GM12875 (cell line): ENCODE measurements around the gene RBM47.
"Not testable (repeated sequence)": the region's sequence is repeated elsewhere in the genome, so short reads cannot be mapped to it uniquely, and the experiment has no call there.

Experiments used
- H3K4me3 ChIP-seq: one replicate; pipeline ENCODE4 v1.5.1; 2011; ENCODE audit warnings: low read depth, low read length, control low read depth
- TF ChIP-seq, protein P1 (sequence below): IDR thresholded peaks from 2 replicates; pipeline ENCODE4 v1.5.1; 2011; ENCODE audit warnings: low read depth, mild to moderate bottlenecking, control low read depth, inconsistent platforms, low read length, moderate library complexity, borderline replicate concordance; ENCODE audit not compliant: insufficient read depth

RBM47 gene

DNA sequence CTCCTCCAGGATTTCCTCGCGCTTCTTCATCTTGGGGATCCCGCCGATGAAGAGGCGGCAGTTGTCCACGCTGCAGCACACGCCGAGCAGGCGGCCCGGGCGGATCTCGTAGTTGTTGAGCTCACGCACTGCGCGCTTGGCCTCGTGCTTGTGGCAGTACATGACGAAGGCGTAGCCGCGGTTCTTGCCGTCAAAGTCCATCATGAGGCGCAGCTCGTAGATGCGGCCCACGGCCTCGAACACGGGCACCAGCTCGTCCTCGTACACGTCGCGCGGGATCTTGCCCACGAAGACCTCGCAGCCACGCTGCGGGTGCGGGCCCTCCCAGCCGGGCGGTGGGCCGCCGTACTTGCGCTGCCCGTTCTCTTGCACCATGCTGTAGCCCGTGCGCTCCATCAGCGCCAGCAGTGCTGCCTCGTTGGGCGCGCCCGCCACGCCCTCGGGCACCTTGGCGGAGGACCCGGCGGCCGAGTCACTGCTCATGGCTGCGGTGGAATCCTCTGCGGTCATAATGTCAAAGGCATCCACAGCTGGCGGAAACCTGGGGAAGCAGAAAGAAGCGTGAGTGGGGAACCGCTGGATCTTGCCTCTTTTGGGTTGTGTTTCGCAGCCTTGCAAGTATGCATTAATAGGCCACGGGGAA, 191.2 kb downstream of the RBM47 start:
- TF ChIP-seq, protein P1, sequence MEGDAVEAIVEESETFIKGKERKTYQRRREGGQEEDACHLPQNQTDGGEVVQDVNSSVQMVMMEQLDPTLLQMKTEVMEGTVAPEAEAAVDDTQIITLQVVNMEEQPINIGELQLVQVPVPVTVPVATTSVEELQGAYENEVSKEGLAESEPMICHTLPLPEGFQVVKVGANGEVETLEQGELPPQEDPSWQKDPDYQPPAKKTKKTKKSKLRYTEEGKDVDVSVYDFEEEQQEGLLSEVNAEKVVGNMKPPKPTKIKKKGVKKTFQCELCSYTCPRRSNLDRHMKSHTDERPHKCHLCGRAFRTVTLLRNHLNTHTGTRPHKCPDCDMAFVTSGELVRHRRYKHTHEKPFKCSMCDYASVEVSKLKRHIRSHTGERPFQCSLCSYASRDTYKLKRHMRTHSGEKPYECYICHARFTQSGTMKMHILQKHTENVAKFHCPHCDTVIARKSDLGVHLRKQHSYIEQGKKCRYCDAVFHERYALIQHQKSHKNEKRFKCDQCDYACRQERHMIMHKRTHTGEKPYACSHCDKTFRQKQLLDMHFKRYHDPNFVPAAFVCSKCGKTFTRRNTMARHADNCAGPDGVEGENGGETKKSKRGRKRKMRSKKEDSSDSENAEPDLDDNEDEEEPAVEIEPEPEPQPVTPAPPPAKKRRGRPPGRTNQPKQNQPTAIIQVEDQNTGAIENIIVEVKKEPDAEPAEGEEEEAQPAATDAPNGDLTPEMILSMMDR: no peak
- H3K4me3 ChIP-seq: no peak overlapping the region

DNA sequence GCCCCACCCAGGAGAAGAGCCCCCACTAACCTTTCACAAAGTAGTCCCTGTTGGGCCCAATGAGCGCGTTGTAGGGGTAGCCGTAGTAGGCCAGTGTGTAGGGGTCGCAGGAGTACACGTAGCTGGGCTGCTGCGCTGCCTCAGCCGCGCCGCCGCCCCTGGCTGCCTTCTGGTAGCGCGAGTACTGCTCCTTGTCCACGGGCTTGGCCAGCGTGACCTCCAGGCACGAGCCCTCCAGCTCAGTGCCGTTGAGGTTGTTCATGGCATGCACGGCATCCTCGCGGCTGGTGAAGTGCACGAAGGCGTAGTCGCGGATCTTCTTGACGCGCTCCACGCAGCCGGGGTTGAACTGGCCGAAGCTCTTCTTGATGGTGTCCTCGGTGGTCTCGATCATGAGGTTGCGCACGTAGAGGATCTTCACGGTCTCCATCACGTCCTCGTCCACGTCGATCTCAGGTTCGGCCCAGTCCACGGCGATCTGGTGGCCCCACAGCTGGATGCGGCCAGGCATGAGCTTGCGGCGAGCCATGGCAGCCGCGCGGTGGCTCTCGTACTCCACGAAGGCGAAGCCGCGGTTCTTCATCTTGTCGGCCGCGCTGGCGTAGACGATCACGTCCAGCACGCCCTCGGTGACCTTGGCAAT, 191.8 kb downstream of the RBM47 start:
- TF ChIP-seq, protein P1: no peak
- H3K4me3 ChIP-seq: no peak overlapping the region

- H3K4me3 ChIP-seq: not testable (repeated sequence)
These were observed 194.4 kb downstream of the RBM47 start for GRCh38 chr4:40435306-40435705.

DNA sequence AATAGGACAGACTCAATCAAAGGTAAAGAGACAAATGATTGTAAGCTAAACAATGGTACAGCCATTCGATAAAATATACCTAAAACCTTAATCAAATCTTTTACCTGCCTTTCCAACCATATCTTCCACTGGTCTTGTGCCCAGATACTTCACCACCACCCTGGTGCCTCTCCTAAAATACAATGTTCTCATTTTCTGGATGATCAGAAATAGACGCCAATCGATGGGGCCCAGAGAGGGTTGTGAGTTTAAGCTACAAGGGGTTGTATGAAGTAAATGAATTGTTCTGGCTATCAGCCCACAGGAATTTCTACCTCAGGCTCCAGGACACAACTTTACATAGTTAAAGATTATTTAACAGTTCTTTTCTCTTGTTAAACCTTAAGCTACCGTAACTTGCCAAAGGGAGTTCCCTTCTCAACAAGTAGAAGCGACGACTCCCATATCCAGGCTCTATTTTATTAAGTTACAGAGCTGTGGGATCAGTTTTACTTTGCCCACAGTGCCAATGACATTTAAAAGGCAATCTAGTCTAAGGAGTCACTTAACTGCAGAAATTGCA, 195.5 kb downstream of the RBM47 start:
- H3K4me3 ChIP-seq: no peak overlapping the region
- TF ChIP-seq, protein P1: no peak

- no peak overlapping the region for H3K4me3 ChIP-seq
- TF ChIP-seq, protein P1: no peak
These were observed 197.2 kb downstream of the RBM47 start for GRCh38 chr4:40432504-40432903.

DNA sequence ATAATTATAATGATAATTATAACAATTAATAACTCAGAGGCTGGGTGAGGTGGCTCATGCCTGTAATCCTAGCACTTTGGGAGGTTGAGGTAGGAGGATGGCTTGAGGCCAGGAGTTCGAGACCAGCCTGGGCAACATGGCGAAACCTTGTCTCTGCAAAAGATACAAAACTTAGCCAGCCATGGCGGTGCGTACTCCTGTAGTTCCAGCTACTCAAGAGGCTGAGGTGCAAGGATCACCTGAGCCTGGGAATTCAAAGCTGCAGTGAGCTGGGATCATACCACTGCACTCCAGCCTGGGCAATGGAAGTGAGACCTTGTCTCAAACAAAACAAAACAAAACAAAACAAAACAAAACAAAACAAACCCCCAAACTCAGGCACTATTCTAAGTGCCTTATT, 201.8 kb downstream of the RBM47 start:
- H3K4me3 ChIP-seq: not testable (repeated sequence)

DNA sequence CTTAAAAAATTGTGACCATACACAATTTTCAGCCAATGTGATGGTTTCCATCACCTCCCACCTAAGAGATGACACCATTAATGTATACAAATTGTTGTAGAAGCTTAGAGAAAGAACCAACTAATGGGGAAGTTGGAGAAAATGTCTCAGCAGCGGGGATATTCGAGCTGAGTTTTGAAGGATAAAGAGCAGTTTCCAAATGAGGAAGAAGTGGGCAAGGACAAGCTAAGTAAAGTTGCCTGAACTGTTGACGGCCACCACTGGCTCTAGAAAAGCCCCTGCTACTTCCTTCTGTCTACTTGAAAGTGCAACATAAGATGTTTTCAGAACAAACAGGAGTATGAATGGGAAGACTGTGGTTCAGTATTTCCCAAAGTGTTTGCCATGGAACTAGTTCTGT, 202.5 kb downstream of the RBM47 start:
- no peak overlapping the region for H3K4me3 ChIP-seq
- TF ChIP-seq, protein P1: no peak

- no peak overlapping the region for H3K4me3 ChIP-seq
- TF ChIP-seq, protein P1: no peak
These were observed 203.7 kb downstream of the RBM47 start for GRCh38 chr4:40425799-40426574.
